HepG2 (cell line): ENCODE data around the gene KCTD19. TPM values are rescaled to one million over a fixed set of nuclear protein-coding genes. Genes with fewer than 3 reads are reported as not detected.
A peak's percentile ranks its signal among the peaks of the same experiment; 100 is the strongest.

ENCODE experiments used
- EED ChIP-seq: sonication (generic); formaldehyde crosslinking; IDR thresholded peaks from 2 replicates; pipeline ENCODE4 v1.5.0; 2020; ENCODE audit warnings: mild to moderate bottlenecking, missing genetic modification reagents
- EP300 ChIP-seq, 3 experiments: sonication (generic) in 1 of 3; formaldehyde crosslinking in 1 of 3; IDR thresholded peaks; 2 replicates each; pipeline versions ENCODE4 v1.5.1 to v1.6.1; 2011 to 2020; ENCODE audit warnings: low read depth in 2 of 3, low read length in 2 of 3, borderline replicate concordance in 1 of 3, improper control_type of control experiment in 1 of 3, mild to moderate bottlenecking in 1 of 3, missing genetic modification reagents in 1 of 3, moderate library complexity in 1 of 3
- FOXO1 ChIP-seq: sonication (generic); formaldehyde crosslinking; IDR thresholded peaks from 2 replicates; pipeline ENCODE4 v1.4.0; 2020; ENCODE audit warnings: missing genetic modification reagents
- KAT7 ChIP-seq: IDR thresholded peaks from 2 replicates; pipeline ENCODE4 v1.6.1; 2018; ENCODE audit warnings: borderline replicate concordance, missing compliant biosample characterization
- MTERF4 ChIP-seq: sonication (generic); formaldehyde crosslinking; IDR thresholded peaks from 2 replicates; pipeline ENCODE4 v1.8.0; 2023; ENCODE audit warnings: mild to moderate bottlenecking, missing genetic modification reagents
- PHF21A ChIP-seq: sonication (generic); formaldehyde crosslinking; IDR thresholded peaks from 2 replicates; pipeline ENCODE4 v1.5.0; 2020; ENCODE audit warnings: mild to moderate bottlenecking, missing genetic modification reagents
- SMARCC2 ChIP-seq: fragments of 450-650 bp; IDR thresholded peaks from 2 replicates; pipeline ENCODE4 v1.6.1; 2017; ENCODE audit warnings: antibody characterized with exemption, mild to moderate bottlenecking
- SNAI1 ChIP-seq: sonication (generic); formaldehyde crosslinking; IDR thresholded peaks from 2 replicates; pipeline ENCODE4 v1.5.0; 2020; ENCODE audit warnings: mild to moderate bottlenecking, missing genetic modification reagents, borderline replicate concordance
- TAF1 ChIP-seq: sonication (generic); formaldehyde crosslinking; IDR thresholded peaks from 2 replicates; pipeline ENCODE4 v1.4.0; 2020; ENCODE audit warnings: missing genetic modification reagents
- TMF1 ChIP-seq: sonication (generic); formaldehyde crosslinking; IDR thresholded peaks from 2 replicates; pipeline ENCODE4 v1.8.1; 2022; ENCODE audit warnings: low read depth, missing genetic modification reagents
- ZBTB38 ChIP-seq: sonication (generic); formaldehyde crosslinking; IDR thresholded peaks from 2 replicates; pipeline ENCODE4 v1.5.1; 2020; ENCODE audit warnings: mild to moderate bottlenecking, missing genetic modification reagents
- ZBTB40 ChIP-seq, 2 experiments: fragments of 450-650 bp in 1 of 2; sonication (generic) in 1 of 2; formaldehyde crosslinking in 1 of 2; IDR thresholded peaks; 2 replicates each; pipeline versions ENCODE4 v1.6.1 to v1.8.0; 2016 to 2022; ENCODE audit warnings: antibody characterized with exemption in 1 of 2, mild to moderate bottlenecking in 1 of 2, missing genetic modification reagents in 1 of 2
- ZFP82 ChIP-seq: sonication (generic); formaldehyde crosslinking; IDR thresholded peaks from 2 replicates; pipeline ENCODE4 v1.5.1; 2020; ENCODE audit warnings: mild to moderate bottlenecking, missing genetic modification reagents, borderline replicate concordance
- ZFX ChIP-seq: sonication (generic); formaldehyde crosslinking; IDR thresholded peaks from 2 replicates; pipeline ENCODE4 v1.4.0; 2020; ENCODE audit warnings: mild to moderate bottlenecking, low read depth, missing genetic modification reagents, moderate library complexity
- ZNF30 ChIP-seq: sonication (generic); formaldehyde crosslinking; IDR thresholded peaks from 2 replicates; pipeline ENCODE4 v1.5.0; 2020; ENCODE audit warnings: mild to moderate bottlenecking, missing genetic modification reagents
- ZNF546 ChIP-seq: sonication (generic); formaldehyde crosslinking; conservative IDR thresholded peaks from 2 replicates; pipeline ENCODE4 v1.8.1; 2023; ENCODE audit warnings: mild to moderate bottlenecking, missing genetic modification reagents
- ZNF709 ChIP-seq: sonication (generic); formaldehyde crosslinking; IDR thresholded peaks from 2 replicates; pipeline ENCODE4 v1.5.0; 2020; ENCODE audit warnings: mild to moderate bottlenecking, missing genetic modification reagents
- ZNF749 ChIP-seq: sonication (generic); formaldehyde crosslinking; IDR thresholded peaks from 2 replicates; pipeline ENCODE4 v1.8.0; 2022; ENCODE audit warnings: mild to moderate bottlenecking, missing genetic modification reagents, moderate library complexity, borderline replicate concordance
- ZNF761 ChIP-seq: sonication (generic); formaldehyde crosslinking; conservative IDR thresholded peaks from 2 replicates; pipeline ENCODE4 v1.4.0; 2020; ENCODE audit warnings: mild to moderate bottlenecking, missing genetic modification reagents
- polyA plus RNA-seq, 8 experiments: library from polyadenylated mRNA; depleted of rRNA in 3 of 8; stranded (reverse) in 7 of 8; unstranded in 1 of 8; fragments of >200 nt; fragmentation: Illumina TruSeq in 4 of 8; extraction: Trizol in 4 of 8; gene quantifications; 2 replicates each; pipeline versions ENCODE4 v1.2.1 to v1.2.3, GENCODE V29; 2011 to 2016; ENCODE audit warnings: low read depth in 4 of 8, missing spikeins in 1 of 8, mixed read lengths in 1 of 8; ENCODE audit not compliant: insufficient read depth in 1 of 8
- total RNA-seq, 5 experiments: library from RNA; depleted of rRNA; stranded (reverse); fragments of >200 nt; fragmentation: Illumina TruSeq; extraction: Trizol; gene quantifications; 2 replicates each; pipeline ENCODE4 v1.2.3, GENCODE V29; 2016; ENCODE audit warnings: low read depth in 1 of 5

KCTD19 gene
- total and polyA plus RNA-seq, 2 of the 13 experiments (the other 11 are each of a cell fraction or from before 2014, with no cell fraction given): not detected

- TF ChIP-seq ZBTB40 (IDR thresholded peaks at IDR 0.05) (no peak), ZBTB40 (CRISPR knock-in tag; IDR thresholded peaks at IDR 0.05) (0 out of 2 replicates have a peak, but pooled peaks have one; percentile 13), KAT7 (CRISPR knock-in tag) (no peak), TMF1 (CRISPR knock-in tag) (no peak), EED (CRISPR knock-in tag) (peak; percentile 74; the same call in 1 of the 2 replicates), ZNF761 (CRISPR knock-in tag) (no peak), FOXO1 (CRISPR knock-in tag) (no peak), ZFX (0 out of 2 replicates have a peak, but pooled peaks have one; percentile 28), ZBTB38 (CRISPR knock-in tag) (peak; percentile 16; the same call in 1 of the 2 replicates), EP300 (IDR thresholded peaks at IDR 0.05; ENCODE audit: low read depth in 2 of 2, low read length in 2 of 2) (no peak), EP300 (CRISPR knock-in tag; IDR thresholded peaks at IDR 0.05; ENCODE audit: borderline replicate concordance) (no peak), SMARCC2 (no peak), ZNF546 (no peak), TAF1 (0 out of 2 replicates have a peak, but pooled peaks have one; percentile 10), ZNF749 (CRISPR knock-in tag) (0 out of 2 replicates have a peak, but pooled peaks have one; percentile 30), SNAI1 (no peak), ZNF709 (no peak), PHF21A (CRISPR knock-in tag) (no peak), MTERF4 (CRISPR knock-in tag) (0 out of 2 replicates have a peak, but pooled peaks have one; percentile 47), ZFP82 (CRISPR knock-in tag) (peak; percentile 4; the same call in 1 of the 2 replicates), ZNF30 (no peak)
Measured at GRCh38 chr16:67249178-67250044, 77.1 kb downstream of the KCTD19 start (continued).
